ENCODE results near the gene SHISA5.

SHISA5 gene

DNA sequence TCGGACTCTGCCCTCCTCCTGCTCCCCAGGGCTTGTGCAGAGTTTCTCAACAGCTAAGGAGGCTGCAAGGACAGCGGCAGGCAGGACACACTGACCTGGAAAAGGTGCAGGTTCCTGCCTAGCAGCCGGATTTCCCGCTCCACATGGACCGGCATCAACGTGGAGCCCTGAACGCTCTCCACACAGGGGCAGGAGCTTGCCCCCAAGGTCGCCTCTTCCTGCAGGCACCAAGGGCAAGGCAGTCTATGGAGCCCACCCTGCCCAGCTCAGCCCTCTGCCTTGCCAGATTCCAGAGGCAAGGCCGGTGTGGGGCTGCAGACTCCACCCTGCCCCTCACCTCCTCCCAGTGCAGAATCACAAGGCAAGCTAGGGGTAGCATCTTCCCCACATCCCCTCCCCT is 84.8 kb downstream of the SHISA5 start:
- DNase-seq (ENCODE audit: low read depth in 2 of 3, low spot score in 1 of 3), result no peak

DNA sequence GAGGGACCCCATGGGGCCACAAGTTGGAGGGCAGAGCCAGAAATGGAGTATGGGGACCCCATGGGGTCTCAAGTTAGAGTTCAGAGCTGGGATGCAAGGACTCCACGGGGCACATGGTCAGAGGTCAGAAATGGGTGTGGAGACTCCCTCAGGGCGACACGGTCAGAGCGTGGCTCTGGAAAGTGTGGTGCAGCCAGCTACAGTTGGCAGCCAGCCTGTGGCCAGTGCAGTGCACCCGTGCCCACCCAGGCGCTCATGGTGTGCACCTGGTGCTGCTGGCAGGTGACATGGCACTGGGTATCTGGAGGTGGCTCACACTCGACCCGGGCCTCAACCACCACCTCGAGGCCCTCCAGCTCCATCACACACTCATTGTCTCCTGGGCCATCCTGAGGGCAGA is 85.3 kb downstream of the SHISA5 start:
- DNase-seq (ENCODE audit: low read depth in 2 of 3, low spot score in 1 of 3), result no peak

DNA sequence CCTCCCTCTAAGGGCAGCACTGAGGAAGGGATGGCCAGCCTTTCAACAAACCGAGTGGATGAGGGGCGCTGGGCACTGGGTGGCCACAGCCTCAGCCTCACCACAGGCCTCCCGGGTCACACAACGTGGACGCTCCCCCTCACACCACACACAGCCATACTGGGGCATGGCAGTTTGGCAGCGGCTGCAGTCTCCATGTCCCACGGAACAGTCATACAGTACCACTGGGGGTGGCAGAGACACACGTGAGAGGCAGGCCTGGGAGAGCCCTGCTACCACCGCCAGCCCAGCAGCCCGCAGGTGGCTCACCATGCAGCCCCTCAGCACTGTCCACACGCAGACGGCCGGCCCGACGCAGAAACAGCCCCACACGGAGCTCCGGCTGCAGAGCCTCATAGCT is 85.8 kb downstream of the SHISA5 start:
- DNase-seq (ENCODE audit: low read depth in 2 of 3, low spot score in 1 of 3), result no peak
